GM19099 (cell line): ENCODE data around the gene BEND3.

Experiments used
- POLR2A ChIP-seq: IDR thresholded peaks from 3 replicates; pipeline ENCODE4 v1.6.1; 2011; ENCODE audit warnings: low read depth; ENCODE audit not compliant: insufficient read length; ENCODE audit errors: extremely low read depth

Gene BEND3

DNA sequence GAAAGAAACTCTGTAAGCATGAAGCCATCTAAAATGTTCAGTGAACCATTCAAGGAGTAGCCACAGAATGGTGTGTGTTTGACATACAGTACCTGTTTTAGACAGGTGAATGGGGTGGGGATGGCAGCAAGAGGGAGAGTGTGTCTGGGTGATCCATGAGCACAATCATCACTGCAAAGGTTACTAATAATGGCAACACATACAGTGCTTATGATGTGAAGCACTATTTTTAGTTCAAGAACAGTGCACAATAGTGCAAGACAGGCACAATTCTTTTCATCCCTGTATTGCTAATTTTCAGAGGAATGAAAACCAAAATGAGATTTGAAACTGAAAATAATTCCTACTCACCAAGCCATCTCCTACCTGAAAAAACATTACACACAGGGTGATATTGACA lies 14.1 kb downstream of the BEND3 start:
- TF ChIP-seq POLR2A = no peak

DNA sequence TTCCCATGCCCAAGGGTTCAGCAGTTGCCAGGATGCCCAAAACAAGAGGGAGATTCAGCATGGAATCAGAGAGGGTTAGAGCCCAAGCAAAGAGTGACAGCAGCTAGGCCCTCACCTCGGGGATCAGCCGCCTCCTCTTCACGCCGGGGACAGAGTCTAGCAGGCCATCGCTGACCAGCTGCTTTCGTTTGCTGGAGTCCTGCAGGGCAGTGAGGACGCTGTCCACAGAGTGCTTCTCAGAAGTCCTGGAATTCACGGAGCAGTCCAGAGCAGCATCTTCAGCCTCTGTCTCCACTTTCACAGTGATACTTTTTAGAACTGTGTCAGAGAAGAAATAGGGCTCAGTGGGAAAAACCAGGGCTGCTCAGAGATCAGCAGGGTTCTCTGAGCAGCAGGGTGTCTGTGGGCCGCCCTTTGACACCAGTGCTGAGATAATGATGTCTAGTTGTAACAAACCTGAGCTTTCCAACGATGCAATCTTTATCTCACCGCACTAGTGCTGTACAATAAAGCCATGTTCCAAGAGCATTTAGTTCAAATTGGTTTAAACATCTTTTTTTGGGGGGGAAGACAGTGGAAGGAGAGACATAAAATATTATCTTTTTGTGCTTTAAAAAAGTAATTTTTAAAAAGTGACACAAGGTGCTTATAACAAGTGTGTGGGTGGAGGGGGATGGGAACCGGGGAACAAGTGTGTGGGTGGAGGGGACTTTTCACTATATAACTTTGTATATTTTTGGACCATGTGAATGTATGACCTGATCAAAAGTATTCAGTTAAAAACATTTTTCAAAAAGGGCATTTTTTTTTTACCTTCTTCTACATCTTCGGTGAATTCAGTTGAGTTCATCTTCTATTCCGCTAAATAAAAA lies 16.6 kb downstream of the BEND3 start:
- no peak for TF ChIP-seq POLR2A

DNA sequence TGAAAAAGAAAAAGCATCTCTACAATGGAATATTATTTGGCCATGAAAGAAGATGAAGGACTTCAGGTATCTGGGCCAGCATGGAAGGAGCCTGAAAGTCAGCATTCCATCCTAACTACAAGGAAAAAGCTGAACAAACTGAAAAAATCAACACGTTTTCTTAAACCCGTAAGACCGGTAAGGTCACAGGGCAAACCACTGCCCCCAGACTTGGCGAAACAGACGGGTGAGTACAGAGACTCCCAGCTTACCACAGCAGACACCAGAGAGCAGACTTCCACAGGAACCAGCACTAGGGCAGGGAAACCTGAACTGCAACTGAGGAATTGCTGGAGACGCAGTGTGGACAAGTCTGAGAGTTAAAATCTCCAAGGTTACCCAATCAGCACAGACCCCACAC lies 31.4 kb downstream of the BEND3 start:
- no peak for TF ChIP-seq POLR2A

DNA sequence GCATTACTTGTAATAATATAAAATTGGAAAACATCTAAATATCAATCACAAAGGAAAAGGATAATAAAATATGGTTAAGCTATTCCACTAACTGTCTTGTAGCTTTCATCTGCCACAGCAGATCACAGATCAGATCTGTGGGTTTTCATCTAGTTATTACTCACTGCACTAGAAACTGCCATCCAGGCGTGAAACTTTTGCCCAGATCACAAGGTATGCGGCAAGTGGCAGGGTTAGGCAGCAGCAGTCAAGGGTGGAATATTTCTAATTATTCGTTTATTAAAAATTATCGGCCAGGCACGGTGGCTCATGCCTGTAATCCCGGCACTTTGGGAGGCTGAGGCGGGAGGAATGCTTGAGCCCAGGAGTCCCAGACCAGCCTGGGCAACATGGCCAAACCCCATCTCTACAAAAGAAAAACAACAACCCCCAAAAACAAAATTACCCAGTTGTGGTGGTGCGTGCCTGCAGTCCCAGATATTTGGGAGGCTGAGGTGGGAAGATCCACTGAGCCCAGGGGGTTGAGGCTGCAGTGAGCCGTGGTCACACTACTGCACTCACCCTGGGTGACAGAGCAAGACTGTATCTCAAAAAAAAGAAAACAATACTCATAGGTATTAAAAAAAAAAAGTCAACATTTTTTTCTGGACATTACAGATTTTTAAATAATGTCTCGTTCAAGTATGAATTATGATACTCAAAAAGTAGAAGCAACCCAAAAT lies 32.1 kb downstream of the BEND3 start:
- no peak for TF ChIP-seq POLR2A

DNA sequence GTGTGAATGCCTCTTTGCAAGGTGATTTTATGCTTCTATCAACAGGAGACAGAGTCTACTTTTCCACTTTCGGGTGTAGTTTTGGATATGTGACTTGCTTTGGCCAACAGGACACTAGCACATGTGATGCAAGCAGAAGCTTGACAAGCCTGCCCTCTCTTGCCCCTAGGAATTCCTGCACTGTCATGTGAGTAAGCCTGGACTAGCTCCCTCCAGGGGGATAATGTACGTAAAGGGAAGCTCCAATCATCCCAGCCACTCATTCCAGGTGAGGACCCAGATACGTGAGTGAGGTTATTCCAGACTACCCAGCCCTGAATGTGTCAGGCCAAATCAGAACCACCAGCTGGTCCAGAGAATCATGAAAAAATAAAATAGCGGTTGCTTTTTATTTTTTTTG lies 33.3 kb downstream of the BEND3 start:
- TF ChIP-seq POLR2A = no peak

DNA sequence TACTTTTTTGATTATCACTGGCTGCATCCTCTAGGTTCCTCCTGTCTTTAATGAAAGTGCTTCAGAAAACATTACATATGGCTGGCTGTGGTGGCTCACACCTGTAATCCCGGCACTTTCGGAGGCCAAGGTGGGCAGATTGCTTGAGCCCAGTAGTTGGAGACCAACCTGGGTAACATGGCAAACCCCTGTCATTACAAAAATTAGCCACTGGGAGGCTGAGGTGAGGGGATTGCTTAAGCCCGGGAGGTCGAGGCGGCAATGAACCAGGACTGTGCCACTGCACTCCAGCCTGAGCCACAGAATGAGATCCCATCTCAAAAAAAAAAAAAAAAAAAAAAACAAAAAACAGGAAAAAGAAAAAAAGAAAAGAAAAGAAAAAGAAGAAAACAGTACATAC lies 35.3 kb downstream of the BEND3 start:
- TF ChIP-seq POLR2A = no peak

DNA sequence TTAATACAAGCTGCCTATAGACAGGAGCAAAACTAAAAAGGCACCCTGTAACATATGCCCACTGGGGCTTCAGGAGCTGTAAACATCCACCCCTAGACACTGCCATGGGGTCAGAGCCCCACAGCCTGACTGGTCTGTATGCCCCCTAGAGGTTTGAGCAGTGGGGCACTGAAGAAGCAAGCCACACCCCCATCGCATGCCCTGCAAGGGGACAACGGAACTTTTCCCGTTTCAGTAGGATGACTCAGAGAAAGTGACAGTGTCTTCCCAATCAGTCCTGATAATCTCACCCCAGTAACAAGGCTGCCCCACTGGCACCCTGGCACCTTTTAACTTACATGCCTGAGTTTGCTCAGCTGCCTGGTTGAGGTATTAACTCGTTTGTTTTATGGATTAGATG lies 35.9 kb downstream of the BEND3 start:
- no peak for TF ChIP-seq POLR2A

DNA sequence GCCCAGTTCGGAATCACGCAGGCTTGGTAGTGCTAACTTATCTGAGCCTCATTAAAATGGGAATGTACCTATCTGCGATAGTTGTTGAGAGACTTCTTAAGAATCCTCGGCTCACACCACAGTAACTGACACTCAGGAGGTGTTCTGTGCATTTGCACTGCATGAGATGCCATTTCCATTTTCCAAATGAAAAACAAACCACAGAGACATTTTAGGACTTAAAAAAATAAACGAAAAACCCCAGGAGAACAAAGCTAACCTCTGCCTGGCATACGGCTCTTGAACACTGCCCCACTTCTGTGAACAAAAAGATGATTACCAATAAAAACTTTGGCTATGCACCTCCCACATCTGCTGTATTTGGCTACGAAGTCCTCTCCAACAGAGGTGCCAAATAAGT lies 37.6 kb downstream of the BEND3 start:
- TF ChIP-seq POLR2A = no peak

DNA sequence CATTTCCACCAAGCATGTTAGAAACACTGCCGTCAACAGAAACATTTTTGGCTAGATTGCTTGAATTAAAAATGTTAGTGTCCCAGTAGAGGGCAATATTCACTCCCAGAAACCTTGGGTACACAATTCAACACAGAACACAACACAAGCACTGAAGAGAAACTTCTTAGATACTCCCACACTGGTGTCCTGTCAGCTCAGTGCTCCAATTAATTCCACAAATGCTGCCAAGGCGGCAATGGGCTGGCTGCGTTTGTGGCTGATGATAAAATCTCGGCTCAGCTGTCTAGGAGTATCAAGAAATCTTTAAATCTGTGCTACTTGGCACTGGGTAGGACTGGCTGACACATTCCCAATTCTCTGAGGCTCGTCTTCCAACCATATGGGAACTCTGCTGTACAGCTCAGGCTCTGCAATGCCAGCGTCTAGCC lies 39.3 kb downstream of the BEND3 start:
- no peak for TF ChIP-seq POLR2A

DNA sequence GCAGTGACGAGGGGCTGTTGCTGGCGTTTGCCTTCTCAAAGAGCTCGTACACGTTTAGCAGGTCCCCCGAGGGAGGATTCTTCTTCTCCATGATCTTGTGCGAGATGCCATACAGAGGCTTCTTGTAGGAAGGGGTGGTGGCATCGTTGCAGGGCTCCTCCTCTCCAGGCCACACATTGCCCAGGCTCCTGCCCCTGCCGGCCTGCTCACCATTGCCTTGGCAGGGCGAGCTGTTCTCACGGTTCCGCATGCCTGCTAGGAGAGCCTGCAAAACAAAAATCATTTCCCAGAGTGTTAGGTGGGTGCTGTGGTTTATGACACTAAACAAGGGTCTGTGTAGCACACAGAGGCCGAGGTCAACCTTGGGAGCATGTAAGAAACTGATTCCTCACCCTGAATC lies 44.6 kb downstream of the BEND3 start:
- no peak for TF ChIP-seq POLR2A

DNA sequence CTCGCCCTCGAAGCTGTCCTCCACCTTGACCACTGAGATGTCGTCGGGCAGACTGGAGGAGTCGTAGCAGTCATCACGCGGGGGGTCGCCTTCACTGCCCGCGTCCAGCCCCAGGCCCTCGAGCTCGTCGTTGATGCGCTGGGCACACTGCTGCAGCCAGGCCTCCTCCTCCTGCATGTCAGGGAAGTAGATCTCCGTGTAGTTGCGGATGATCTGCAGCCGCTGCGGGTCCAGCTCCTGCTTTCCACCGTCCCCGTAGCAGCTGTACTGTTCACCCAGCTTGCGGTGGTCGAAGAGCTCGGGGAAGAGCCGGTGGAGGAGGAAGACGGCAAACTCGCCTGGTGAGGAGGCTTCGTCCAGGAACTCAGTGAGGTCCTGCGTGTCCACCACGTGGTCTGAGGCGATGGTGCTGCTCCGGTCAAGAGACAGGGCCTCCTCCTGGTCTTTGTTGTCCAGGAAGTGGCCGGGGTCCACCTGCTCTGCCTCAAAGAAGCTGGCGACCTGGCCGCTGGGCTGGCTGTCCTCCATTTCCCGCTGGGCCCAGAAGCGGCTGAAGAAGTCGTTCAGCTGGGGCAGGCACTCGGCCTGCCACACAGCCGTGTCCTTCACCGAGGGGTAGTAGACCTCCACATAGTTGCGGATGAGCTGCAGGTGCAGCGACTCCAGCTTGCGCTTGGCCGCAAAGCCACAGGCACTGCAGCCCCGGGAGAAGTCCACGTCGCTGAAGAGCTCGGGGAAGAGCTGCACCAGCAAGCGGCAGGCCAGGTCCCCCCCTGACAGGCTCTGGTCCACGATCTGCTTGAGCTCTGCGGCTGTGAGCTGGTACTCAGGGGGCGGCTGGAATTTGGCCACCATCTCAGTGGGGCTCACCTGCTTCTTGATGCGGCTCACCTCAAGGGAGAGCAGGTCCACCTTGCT lies 45.4 kb downstream of the BEND3 start:
- TF ChIP-seq POLR2A = no peak

DNA sequence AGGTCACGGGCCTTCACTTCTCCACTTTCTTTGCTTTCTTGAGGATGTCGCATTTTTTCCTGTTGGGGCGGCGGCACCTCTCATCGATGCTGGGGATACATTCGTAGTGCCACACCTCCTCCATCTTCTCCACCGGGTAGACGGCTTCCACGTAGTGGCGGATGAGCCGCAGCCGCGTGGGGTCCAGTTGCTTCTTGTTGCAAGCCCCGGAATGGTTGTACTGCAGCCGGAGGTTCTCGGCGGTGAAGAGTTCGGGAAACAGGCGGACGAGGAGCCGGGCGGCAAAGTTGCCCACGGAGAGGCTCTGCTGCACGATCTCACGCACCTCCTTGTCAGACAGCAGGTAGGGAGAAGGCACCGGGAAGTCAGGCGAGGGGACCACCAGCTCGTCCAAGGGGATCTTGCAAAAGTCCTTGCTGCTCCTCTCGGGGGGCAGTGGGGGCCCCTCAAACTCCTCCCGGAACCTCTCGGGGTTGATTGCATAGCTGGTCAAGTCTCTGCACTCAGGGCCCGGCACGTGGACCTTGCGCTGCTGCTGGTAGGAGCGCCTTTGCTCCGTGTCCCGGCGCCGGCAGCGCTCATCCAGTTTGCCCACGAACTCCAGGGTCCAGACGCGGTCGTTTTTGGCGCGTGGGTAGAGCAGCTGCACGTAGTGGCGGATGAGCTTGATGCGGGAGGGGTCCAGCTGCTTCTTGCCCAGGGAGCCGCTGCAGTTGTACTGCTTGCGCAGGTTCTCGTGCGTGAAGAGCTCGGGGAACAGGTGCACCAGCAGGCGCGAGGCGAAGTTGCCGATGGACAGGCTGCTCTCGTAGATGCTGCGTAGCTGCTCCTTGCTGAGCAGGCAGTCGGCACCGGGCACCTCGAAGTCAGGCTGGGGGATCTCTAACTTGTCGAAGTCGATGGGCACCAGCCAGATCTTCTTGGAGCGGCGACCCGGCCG lies 46.4 kb downstream of the BEND3 start:
- no peak for TF ChIP-seq POLR2A

DNA sequence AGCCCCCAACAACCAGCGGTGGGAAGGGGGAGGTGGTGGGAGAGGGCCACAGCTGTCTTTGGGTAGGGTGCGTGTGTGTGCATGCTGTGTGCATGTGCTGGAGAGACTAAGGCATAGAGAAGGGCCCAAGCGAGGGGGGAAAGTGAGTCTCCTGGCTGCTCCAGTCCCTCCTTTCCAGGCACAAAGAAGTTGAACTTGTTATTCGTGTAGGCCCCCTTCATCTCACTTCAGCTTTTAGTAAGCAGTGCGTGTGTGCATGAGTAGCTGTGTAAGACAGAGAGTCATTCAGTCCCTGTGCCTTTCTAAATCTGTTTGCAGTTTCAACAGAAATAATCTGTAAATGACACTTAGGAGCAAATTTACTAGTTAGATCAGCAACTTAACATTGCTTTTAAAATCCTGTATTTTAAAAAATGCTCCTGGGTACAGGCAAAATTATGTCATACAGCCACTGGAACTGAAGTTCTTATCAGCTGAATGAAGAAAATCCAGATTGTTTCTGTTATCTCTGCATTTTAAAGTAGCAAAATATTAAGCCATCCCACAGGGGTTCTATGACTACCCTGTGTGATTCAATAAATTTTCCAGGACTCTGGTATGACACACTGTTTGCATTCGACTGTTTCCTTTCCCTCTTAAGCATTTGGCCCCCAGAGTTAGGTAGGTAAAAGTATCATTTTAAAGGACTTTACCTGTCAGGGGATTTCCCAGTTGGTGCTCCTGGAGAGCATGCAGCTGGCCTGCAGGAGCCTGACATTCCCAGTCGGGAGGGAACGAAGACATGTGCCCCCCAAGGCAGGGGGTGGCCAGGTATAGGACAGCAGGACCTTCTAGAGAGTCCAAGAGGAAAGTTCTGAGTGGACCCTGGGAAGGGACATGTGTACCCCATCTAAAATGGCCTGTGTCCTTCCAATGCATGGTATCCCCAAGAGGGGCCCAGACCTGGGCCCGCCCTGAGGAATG lies 48.3 kb downstream of the BEND3 start:
- TF ChIP-seq POLR2A = no peak
